Activated CD4-positive, alpha-beta T cell treated with anti-CD3 and anti-CD28 coated beads, Interleukin-2, Interleukin-4, amounts not matched to agents 100 ng/mL and 50 ng/mL, durations not matched to agents 16 hours and 8 hours (primary cell): Measurements from ENCODE around the gene TCEA2.

Experiments
- DNase-seq: peaks from one replicate; pipeline ENCODE4 v3.0.0-alpha.2; 2020; ENCODE audit warnings: low spot score

TCEA2 gene

DNA sequence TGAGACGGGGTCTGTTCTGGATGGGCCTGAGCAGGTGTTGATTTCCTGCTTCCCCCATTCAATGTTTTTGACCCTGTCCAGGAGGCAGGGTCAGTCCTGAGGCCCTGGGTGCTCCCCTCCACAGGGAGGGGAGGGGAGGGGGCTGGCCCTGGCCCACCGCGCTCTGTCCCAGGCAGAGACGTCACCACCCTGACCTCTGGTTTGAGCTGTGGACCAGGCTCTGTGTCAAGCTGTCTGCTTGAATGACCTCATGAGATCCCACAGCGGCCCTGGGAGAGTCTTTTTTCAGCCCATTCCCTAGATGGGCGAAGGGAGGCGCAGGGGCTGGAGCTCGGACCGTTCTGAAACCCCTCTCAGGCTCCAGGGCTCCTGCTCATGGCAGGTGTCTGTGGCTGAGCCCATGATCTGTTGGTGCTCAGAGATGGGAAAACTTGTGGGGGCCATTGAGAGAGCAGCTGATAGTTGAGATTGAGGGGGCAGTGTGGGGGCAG, 30.1 kb downstream of the TCEA2 start:
- DNase-seq = no peak

DNA sequence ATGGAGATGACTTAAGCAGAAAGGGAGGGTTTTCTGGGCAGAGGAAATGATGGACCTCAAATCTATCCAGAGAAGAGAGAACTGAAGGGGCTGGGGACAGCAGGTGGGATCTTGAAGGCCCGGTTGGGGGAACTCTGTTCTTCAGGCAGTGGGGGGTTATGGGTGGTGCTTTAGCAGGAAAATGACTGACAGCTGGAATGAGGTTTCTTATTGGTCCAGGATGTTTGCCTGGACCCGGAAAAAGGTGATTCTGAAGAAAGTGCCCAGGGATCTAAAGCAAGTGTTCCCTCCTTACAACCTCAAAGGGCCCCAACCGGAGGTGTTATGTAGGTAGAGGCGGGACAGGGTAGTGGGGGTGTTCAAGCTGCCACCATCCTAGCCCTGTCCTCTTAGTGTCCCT, 32.5 kb downstream of the TCEA2 start:
- DNase-seq = no peak

GRCh38 chr20:64095927-64096326, 32.9 kb downstream of the TCEA2 start:
- no peak for DNase-seq

DNA sequence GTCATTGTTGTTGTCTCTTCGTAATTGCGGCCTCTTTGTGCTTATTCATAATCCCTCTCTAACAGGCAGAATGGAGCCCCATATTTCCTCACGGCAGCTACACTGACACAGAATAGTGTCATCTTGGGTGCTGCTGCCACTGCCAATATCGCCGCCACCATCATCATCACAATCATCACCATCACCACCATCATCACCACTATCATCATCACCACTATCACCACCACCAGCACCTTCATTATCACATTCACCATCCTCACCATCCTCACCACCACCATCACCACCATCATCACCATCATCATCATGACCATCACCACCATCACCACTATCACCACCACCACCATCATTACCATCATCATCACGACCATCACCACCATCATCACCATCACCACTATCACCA, 33.5 kb downstream of the TCEA2 start:
- no peak for DNase-seq

- DNase-seq = no peak
Measured at GRCh38 chr20:64098471-64099013, 35.5 kb downstream of the TCEA2 start.

GRCh38 chr20:64099086-64099786, 36.2 kb downstream of the TCEA2 start:
- DNase-seq = no peak

DNA sequence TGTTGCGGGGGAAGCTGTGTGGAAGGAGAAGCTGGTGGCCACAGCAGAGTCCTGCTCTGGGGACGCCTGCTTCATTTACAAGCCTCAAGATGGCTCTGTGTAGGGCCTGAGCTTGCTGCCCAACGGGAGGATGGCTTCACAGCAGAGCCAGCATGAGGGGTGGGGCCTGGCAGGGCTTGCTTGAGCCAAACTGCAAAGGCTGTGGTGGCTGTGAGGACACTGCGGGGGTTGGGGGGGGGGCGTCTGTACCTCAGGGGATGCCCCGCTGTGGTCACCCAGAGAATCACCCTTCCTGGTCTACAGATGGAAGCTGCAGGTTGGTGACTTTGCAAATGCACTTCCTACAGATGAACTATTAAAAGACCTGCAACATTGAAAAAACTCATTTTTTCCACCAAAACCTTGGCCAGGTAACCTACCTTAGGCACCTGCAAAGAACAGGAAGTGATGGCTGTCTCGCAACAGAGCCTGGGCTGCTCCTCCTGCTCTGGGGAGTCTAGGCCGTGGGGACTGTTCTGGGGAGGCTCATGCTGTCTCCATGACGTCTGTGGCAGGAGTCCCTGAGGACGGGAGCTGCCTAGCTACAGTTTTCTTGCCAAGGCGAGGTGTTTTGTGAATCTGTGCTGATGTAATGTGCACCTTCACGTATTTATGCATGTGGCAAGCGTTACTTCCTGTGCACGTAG, 37.0 kb downstream of the TCEA2 start:
- no peak for DNase-seq

DNA sequence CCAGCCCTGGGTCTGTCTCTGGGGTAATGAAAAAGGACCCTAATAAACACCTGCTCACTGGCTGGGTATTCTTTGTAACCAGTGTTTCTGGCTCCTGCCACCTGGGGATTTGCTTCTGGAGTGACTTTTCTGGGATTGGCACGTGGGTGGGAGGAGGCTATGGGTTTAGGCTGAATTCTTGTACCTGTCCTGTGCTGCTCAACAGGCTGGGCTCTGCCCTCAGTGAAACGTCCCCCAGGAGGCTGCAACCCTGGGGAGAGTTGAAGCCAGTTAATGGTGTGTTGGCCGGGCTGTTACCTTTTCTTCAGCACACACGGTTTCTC, 37.5 kb downstream of the TCEA2 start:
- no peak for DNase-seq

DNA sequence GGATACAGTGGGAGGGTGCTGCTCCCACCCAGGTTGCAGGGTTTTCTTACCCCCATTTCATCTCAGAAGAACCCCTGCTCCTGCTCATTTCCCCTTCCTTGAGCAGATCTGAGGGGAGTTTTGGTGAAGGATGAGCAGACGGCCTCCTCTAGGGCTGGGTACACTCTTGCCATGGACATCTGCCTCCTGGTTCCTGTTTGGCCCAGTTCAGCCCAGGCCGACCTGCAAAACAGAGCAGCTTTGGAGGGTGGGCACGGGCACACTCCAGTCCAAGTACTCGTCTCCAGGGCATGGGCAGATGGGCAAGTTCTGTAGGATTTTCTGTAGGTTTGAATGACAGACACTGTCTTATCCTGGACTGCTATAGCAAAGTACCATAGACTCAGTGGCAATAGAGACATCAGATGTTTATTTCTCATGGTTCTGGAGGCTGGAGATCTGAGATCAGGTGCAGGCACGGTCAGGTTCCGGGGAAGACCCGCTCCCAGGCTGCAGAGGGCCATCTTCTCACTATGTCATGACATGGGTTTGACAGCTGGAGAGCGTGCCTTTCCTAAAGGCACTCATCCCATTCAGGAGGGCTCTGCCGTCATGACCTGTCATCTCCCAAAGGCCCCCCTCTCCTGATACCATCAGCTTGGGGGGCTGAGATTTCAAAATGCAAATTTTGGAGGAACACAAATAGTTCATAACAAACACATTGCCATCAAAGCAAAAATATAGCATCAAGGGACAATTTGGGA, 38.1 kb downstream of the TCEA2 start:
- DNase-seq = no peak

- peak; percentile 54 for DNase-seq
Measured at GRCh38 chr20:64101731-64102621, 39.0 kb downstream of the TCEA2 start.

DNA sequence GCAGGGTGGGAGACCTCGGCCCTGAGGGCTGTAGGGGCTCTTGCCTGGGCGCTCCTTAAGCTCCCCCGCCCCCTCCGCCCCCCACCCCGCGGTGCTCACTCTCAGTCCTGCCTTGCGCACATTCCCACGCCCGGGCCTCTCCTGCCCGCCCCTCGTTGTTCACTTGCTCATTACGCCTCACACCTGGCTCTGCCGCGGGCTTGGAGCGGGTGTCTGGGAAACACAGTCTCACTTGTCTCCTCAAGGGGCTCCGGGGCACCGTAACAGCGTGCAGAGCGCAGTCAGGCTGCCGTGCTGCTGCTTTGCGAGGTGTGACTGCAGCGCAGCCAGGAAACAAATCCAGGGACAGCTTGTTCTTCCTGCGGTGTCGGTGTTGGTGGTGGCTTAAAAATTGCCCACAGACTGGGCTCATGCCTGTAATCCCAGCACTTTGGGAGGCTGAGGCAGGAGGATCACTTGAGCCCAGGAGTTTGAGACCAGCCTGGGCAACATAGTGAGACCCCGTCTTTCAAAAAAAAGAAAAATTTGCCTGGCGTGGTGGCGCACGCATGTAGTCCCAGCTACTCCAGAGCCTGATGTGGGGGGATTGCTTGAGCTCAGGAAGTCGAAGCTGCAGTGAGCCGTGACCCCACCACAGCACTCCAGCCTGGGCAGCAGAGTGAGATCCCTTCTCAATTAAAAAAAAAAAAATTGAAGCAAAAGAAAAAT, 39.8 kb downstream of the TCEA2 start:
- no peak for DNase-seq

- no peak for DNase-seq
Measured at GRCh38 chr20:64103871-64104666, 41.1 kb downstream of the TCEA2 start.

GRCh38 chr20:64104667-64105451, 41.9 kb downstream of the TCEA2 start:
- DNase-seq = no peak

- DNase-seq = no peak
Measured at GRCh38 chr20:64105846-64106434, 42.9 kb downstream of the TCEA2 start.

GRCh38 chr20:64106435-64106961, 43.5 kb downstream of the TCEA2 start:
- DNase-seq = no peak

DNA sequence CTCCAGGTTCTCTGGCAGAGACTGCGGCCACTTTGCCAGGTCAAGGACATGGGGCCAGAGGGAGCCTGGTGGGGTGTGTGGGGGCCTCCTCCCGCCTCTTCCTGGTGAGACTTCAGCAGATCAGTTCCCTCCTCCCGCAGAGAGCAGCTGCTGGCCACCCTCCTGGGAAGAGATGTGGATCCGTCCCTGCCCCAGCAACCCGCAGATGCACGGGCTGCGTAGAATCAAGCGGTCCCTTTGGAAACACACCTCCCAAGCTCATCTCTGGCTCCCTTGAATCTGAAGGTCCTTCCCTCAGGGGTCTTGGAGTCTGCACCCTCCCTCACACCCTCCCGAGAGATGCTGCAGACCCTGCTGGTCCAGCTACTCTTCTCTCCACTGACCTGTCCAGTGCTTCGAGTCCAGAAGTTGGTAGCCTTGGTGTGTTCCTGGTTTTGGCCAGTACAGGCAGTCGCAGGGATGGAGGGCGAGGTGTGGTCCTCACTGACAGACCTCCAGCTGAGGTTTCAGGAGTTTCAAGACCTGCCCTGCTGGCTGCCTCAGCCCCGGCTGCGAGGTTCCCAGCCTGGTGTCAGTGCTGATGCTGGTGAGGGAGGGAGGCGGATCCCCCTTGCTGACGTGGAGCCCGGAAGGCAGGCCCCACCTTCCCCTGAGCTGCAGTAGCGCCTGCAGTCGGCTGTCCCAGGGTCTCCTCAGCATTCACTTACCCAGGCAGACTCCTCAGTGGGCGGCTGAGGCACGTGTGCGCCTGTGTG, 44.2 kb downstream of the TCEA2 start, which contains the start of gene NPBWR2:
TSS of gene NPBWR2 (minus strand) at position 585 of the 755 bp plus-strand sequence. CDS start 734 bp downstream, outside the sequence.
- no peak for DNase-seq

DNA sequence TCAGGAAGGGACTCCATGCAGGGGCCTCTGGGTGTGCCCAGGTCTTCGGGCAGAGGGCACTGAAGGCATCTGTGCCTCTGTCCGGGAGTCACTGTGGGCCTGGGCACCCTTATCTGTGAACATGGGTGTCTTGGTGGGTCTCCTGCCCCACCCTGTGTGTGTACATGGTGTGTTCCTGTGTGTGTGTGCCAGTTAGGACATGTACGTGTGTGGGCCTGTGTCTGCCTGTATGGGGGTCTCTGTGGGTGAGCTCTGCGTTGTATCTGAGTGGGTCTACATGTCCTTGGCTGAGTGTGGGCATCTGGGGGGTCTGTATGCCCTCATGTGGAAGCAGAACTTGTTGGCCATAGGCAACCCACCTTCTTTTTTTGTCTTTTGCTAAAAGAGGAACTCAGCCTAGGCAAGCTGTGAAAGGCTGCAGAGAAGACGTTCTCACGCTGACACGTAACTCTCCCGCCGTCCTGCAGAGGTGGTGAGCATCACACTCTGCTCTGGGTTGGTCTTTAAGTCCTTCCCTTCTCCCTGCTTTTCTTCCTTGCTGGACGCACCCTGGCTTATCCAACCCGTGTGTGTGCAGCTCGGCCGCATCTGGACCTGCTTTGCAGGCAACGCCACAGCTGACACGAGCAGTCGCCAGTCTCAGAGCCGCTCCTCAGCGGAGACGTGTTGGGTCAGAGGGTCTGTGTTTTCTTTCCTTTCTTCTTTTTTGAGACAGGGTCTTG, 44.9 kb downstream of the TCEA2 start:
- DNase-seq = no peak
